ENCODE measurements around the gene BRSK1.

Gene BRSK1

GRCh38 chr19:55300886-55301458, 17.2 kb downstream of the BRSK1 start:
- DNase-seq (ENCODE audit: low read depth, low spot score): no peak

GRCh38 chr19:55301459-55302317, 17.9 kb downstream of the BRSK1 start:
- DNase-seq (ENCODE audit: low read depth, low spot score): no peak
- H3K27ac ChIP-seq: no peak overlapping the region

More at GRCh38 chr19:55300886-55301458, 17.2 kb downstream of the BRSK1 start:
- H3K27ac ChIP-seq: no peak overlapping the region

GRCh38 chr19:55302318-55302703, 18.5 kb downstream of the BRSK1 start:
- no peak for DNase-seq (ENCODE audit: low read depth, low spot score)
- H3K27ac ChIP-seq: no peak overlapping the region

GRCh38 chr19:55303477-55303876, 19.7 kb downstream of the BRSK1 start:
- no peak for DNase-seq (ENCODE audit: low read depth, low spot score)
- no peak overlapping the region for H3K27ac ChIP-seq

GRCh38 chr19:55304279-55304978, 20.6 kb downstream of the BRSK1 start:
- DNase-seq (ENCODE audit: low read depth, low spot score): no peak
- H3K27ac ChIP-seq: no peak overlapping the region

GRCh38 chr19:55304980-55305379, 21.2 kb downstream of the BRSK1 start:
- H3K27ac ChIP-seq: no peak overlapping the region
- no peak for DNase-seq (ENCODE audit: low read depth, low spot score)

- no peak overlapping the region for H3K27ac ChIP-seq
- DNase-seq (ENCODE audit: low read depth, low spot score): no peak
Observed at GRCh38 chr19:55305491-55305890, 21.7 kb downstream of the BRSK1 start.

GRCh38 chr19:55305983-55306562, 22.3 kb downstream of the BRSK1 start:
- DNase-seq (ENCODE audit: low read depth, low spot score): no peak
- no peak overlapping the region for H3K27ac ChIP-seq

GRCh38 chr19:55306712-55307111, 22.9 kb downstream of the BRSK1 start:
- no peak overlapping the region for H3K27ac ChIP-seq
- DNase-seq (ENCODE audit: low read depth, low spot score): no peak

- no peak overlapping the region for H3K27ac ChIP-seq
- no peak for DNase-seq (ENCODE audit: low read depth, low spot score)
Observed at GRCh38 chr19:55308281-55308680, 24.5 kb downstream of the BRSK1 start.

GRCh38 chr19:55309448-55309847, 25.7 kb downstream of the BRSK1 start:
- no peak for DNase-seq (ENCODE audit: low read depth, low spot score)
- H3K27ac ChIP-seq: no peak overlapping the region

GRCh38 chr19:55310498-55310897, 26.7 kb downstream of the BRSK1 start:
- no peak for DNase-seq (ENCODE audit: low read depth, low spot score)
- no peak overlapping the region for H3K27ac ChIP-seq

- DNase-seq (ENCODE audit: low read depth, low spot score): no peak
Observed at GRCh38 chr19:55311397-55311796, 27.6 kb downstream of the BRSK1 start.

GRCh38 chr19:55311797-55312196, 28.0 kb downstream of the BRSK1 start:
- DNase-seq (ENCODE audit: low read depth, low spot score): no peak
- no peak overlapping the region for H3K27ac ChIP-seq

More at GRCh38 chr19:55311397-55311796, 27.6 kb downstream of the BRSK1 start:
- H3K27ac ChIP-seq: no peak overlapping the region

- no peak for DNase-seq (ENCODE audit: low read depth, low spot score)
- no peak overlapping the region for H3K27ac ChIP-seq
Observed at GRCh38 chr19:55312621-55313512, 29.1 kb downstream of the BRSK1 start.

GRCh38 chr19:55314396-55314795, 30.6 kb downstream of the BRSK1 start:
- DNase-seq (ENCODE audit: low read depth, low spot score): no peak
- H3K27ac ChIP-seq: no peak overlapping the region

- no peak overlapping the region for H3K27ac ChIP-seq
- no peak for DNase-seq (ENCODE audit: low read depth, low spot score)
Observed at GRCh38 chr19:55315956-55316525, 32.2 kb downstream of the BRSK1 start.

- H3K27ac ChIP-seq: no peak overlapping the region
Observed at GRCh38 chr19:55316646-55317045, 32.8 kb downstream of the BRSK1 start.

GRCh38 chr19:55319785-55320184, 36.0 kb downstream of the BRSK1 start:
- DNase-seq (ENCODE audit: low read depth, low spot score): no peak
- no peak overlapping the region for H3K27ac ChIP-seq

More at GRCh38 chr19:55316646-55317045, 32.8 kb downstream of the BRSK1 start:
- no peak for DNase-seq (ENCODE audit: low read depth, low spot score)

All from epithelial cell of prostate (primary cell).